Thymus (tissue), 11 donors: ENCODE measurements around the gene SLC1A7. TPM values are rescaled to one million over a fixed set of nuclear protein-coding genes. Genes with fewer than 3 reads are reported as not detected.

Experiments
- DNase-seq, 9 donors: peaks; one replicate each; pipeline ENCODE4 v3.0.0-alpha.2; 2013; ENCODE audit warnings: low spot score in 9 of 9, low read depth in 6 of 9, missing footprints in 1 of 9
- H3K27ac ChIP-seq, 2 donors: one replicate each; pipeline ENCODE4 v1.5.1; 2013; ENCODE audit warnings: control low read depth in 1 of 2, low read depth in 1 of 2, low read length in 1 of 2, mild to moderate bottlenecking in 1 of 2, moderate library complexity in 1 of 2
- H3K27me3 ChIP-seq, 2 donors: one replicate each; pipeline ENCODE4 v1.5.1; 2013; ENCODE audit warnings: low read length in 1 of 2; ENCODE audit not compliant: control insufficient read depth in 2 of 2, insufficient read depth in 1 of 2
- H3K36me3 ChIP-seq, 2 donors: one replicate each; pipeline ENCODE4 v1.5.1; 2013; ENCODE audit warnings: low read length in 1 of 2, mild to moderate bottlenecking in 1 of 2, moderate library complexity in 1 of 2; ENCODE audit not compliant: control insufficient read depth in 2 of 2, insufficient read depth in 2 of 2
- H3K4me1 ChIP-seq, 2 donors: one replicate each; pipeline ENCODE4 v1.5.1; 2013; ENCODE audit warnings: low read length in 2 of 2; ENCODE audit not compliant: control insufficient read depth in 2 of 2, insufficient read depth in 2 of 2
- H3K4me3 ChIP-seq, 2 donors: one replicate each; pipeline ENCODE4 v1.5.1; 2013; ENCODE audit warnings: low read length in 2 of 2, control low read depth in 1 of 2, mild to moderate bottlenecking in 1 of 2
- H3K9me3 ChIP-seq, 2 donors: one replicate each; pipeline ENCODE4 v1.5.1; 2013; ENCODE audit warnings: low read length in 1 of 2, mild to moderate bottlenecking in 1 of 2; ENCODE audit not compliant: control insufficient read depth in 2 of 2, insufficient read depth in 1 of 2
- WGBS: extraction: QIAGEN DNeasy Blood & Tissue Kit; methylation state at CpG from one replicate; pipeline ENCODE4 v1.1.7; 2013; 5-methylcytosine and 5-hydroxymethylcytosine counted together
- polyA plus RNA-seq: library from polyadenylated mRNA; stranded (reverse); fragments of 200-250 nt; gene quantifications from one replicate; pipeline ENCODE4 v1.2.3, GENCODE V29; 2013
- total RNA-seq: library from RNA; stranded (reverse); fragments of 120-200 nt; gene quantifications from one replicate; pipeline ENCODE4 v1.2.4, GENCODE V29; 2013
- donor health status: healthy.

The SLC1A7 gene
- total and polyA plus RNA-seq, 2 donors, result under 0.01 to 0.07 TPM

DNA sequence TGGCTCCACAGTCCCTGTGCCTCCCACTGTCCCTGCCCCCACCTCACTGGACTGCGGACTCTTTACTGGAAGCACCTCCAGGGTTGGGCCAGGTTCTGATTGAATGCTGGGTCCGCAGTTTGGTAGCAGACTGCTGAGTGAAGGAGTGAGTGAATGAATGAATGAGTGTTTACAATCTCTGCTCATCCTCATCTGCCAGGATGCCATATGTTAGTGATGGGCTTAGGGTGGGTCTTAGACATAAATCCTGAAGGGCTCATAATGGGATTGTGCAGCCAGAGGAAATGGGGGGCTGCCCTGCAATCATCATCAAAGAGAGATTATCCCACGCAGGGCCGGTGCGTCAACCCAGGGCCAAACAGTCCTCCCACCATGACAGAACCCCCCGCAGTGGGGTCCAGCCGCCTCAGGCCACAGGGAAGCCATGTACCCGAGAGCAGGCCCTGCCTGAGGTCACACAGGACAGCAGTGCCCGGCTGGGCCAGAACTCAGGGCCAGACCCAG lies 26.1 kb downstream of the SLC1A7 start:
- Histone ChIP-seq H3K4me1 (peaks cover 2 to 17% of the 10 kb centered on the region in 2 donors), H3K27me3 (peaks cover 0 to 3% of the 10 kb centered on the region in 2 donors), H3K9me3 (no peaks in the 10 kb centered on the region), H3K36me3 (no peaks in the 10 kb centered on the region), H3K27ac (no peak overlapping the region), H3K4me3 (no peak overlapping the region)
- WGBS, result 89% methylated on average over 9 of the region's 9 CpGs
- DNase-seq, result no peak

- Histone ChIP-seq H3K36me3 (no peaks in the 10 kb centered on the region), H3K4me1 (peaks cover 0 to 17% of the 10 kb centered on the region in 2 donors), H3K27ac (no peak overlapping the region), H3K27me3 (peaks cover 0 to 3% of the 10 kb centered on the region in 2 donors), H3K4me3 (no peak overlapping the region), H3K9me3 (no peaks in the 10 kb centered on the region)
- DNase-seq, result no peak
- WGBS, result 85% methylated on average over 20 of the region's 20 CpGs
Observed at GRCh38 chr1:53115403-53116306, 26.8 kb downstream of the SLC1A7 start.

DNA sequence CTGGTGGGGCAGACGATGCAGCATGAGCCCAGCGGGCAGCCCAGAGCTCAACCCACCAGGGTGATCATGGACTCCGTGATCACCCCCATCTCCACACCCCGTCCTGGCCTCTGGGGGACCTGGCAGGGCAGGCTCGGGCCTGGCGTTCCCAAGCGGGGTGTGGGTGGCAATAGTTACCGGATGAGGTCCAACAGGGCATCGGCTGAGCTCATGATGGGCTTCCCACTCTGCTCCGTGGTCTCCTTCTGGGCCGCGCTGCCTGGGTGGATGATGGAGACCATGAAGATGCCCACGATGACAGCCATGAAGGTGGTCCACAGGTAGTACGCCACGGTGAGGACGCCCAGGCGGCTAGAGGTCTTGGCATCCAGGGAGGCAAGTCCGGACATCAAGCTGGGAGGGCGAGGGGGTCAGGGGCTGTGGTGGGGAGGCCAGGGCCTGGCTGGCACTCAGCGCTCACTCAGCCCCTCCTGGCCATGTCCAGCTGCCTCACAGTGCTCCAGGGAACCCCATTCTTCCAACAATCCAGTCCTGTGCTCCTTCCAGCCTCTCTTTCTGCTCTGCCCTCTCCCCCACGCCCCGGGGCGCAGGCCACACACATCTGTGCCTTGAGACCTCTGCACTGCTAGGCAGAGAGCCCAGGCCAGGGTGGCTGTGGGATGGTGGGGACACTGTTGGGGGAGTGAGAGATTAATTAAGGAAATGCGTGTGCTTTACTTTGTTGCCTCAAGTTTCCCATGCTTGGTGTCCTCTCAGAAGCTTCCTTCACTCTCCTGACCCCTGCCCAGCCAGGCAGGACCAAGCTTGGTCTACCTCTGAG lies 27.6 kb downstream of the SLC1A7 start:
- Histone ChIP-seq H3K27me3 (peaks cover 0 to 1% of the 10 kb centered on the region in 2 donors), H3K4me3 (no peak overlapping the region), H3K27ac (no peak overlapping the region), H3K36me3 (no peaks in the 10 kb centered on the region), H3K4me1 (peaks cover 0 to 17% of the 10 kb centered on the region in 2 donors), H3K9me3 (peaks cover 0 to 3% of the 10 kb centered on the region in 2 donors)
- DNase-seq, result no peak
- 97% methylated on average over 24 of the region's 24 CpGs for WGBS

GRCh38 chr1:53114090-53114489 lies 28.3 kb downstream of the SLC1A7 start:
- Histone ChIP-seq H3K27me3 (peaks cover 0 to 2% of the 10 kb centered on the region in 2 donors), H3K27ac (no peak overlapping the region), H3K36me3 (no peaks in the 10 kb centered on the region), H3K4me3 (no peak overlapping the region), H3K4me1 (peaks cover 0 to 23% of the 10 kb centered on the region in 2 donors), H3K9me3 (peaks cover 0 to 6% of the 10 kb centered on the region in 2 donors)
- DNase-seq, result no peak
- WGBS, result 98% methylated on average over 6 of the region's 6 CpGs

DNA sequence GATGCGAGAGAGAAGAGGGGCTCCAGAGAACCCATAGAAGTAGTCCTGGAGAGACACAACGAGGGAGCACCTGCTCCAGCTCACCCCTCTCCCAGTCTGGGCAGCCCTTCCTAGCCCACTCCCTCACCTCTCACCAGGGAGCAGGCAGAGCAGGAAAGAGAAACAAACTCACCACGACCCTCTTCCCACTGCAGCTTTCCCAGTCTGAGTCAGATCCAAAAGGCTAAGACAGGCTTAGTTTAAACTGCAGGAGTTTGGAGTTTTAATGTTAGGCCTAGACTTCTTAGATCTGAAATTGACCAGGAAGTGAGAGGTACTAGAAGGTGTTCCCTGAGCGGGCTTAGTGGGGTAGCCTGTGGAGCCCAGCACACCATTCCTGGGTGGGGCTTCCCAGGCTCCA lies 29.6 kb downstream of the SLC1A7 start:
- no peak overlapping the region for H3K27ac ChIP-seq
- peaks cover 0 to 36% of the 10 kb centered on the region in 2 donors for H3K4me1 ChIP-seq
- peaks cover 0 to 6% of the 10 kb centered on the region in 2 donors for H3K9me3 ChIP-seq
- H3K4me3 ChIP-seq, result no peak overlapping the region
- no peaks in the 10 kb centered on the region for H3K36me3 ChIP-seq
- no peak for DNase-seq
- WGBS, result 95% methylated on average over 4 of the region's 4 CpGs
- peaks cover 0 to 2% of the 10 kb centered on the region in 2 donors for H3K27me3 ChIP-seq

DNA sequence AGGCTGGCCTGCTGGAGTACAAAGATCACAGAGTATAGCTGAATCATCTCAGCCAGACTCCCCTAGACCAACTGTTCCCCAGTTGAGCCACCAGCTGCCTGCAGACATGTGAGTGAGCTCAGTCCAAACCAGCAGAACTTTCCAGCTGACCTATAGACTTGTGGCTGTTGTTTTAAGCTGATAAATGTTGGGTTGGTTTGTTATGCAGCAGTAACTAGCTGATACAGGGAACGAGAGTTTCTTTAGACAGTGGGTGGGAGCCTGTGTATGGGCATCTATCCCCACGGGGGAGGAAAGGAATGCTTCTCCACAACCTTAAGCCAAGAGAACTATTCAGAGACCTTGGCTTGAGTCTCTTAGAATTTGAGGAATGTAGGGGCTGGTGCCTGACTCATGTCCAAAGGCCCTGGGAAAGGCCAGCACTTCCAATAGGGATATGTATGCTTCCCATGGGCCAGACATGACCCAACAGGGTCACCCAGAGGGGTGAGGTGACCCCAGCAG lies 30.1 kb downstream of the SLC1A7 start:
- 94% methylated on average over 2 of the region's 2 CpGs for WGBS

GRCh38 chr1:53111693-53112092 lies 30.7 kb downstream of the SLC1A7 start:
- Histone ChIP-seq H3K4me3 (no peak overlapping the region), H3K27me3 (peaks cover 0 to 2% of the 10 kb centered on the region in 2 donors), H3K36me3 (no peaks in the 10 kb centered on the region), H3K9me3 (peaks cover 0 to 6% of the 10 kb centered on the region in 2 donors), H3K4me1 (peaks cover 0 to 47% of the 10 kb centered on the region in 2 donors), H3K27ac (no peak overlapping the region)
- WGBS, result 86% methylated on average over 5 of the region's 5 CpGs
- DNase-seq, result no peak

More for the DNA sequence above, 30.1 kb downstream of the SLC1A7 start:
- H3K4me1 ChIP-seq, result peaks cover 0 to 41% of the 10 kb centered on the region in 2 donors
- no peaks in the 10 kb centered on the region for H3K36me3 ChIP-seq
- H3K9me3 ChIP-seq, result peaks cover 0 to 6% of the 10 kb centered on the region in 2 donors
- H3K4me3 ChIP-seq, result no peak overlapping the region
- H3K27ac ChIP-seq, result no peak overlapping the region
- peaks cover 0 to 2% of the 10 kb centered on the region in 2 donors for H3K27me3 ChIP-seq
- DNase-seq, result no peak

GRCh38 chr1:53111073-53111556 lies 31.3 kb downstream of the SLC1A7 start:
- DNase-seq, result no peak
- Histone ChIP-seq H3K4me3 (no peak overlapping the region), H3K36me3 (no peaks in the 10 kb centered on the region), H3K9me3 (peaks cover 0 to 6% of the 10 kb centered on the region in 2 donors), H3K4me1 (peaks cover 0 to 47% of the 10 kb centered on the region in 2 donors), H3K27ac (no peak overlapping the region), H3K27me3 (peaks cover 0 to 2% of the 10 kb centered on the region in 2 donors)
- WGBS, result 93% methylated on average over 10 of the region's 10 CpGs
